ENCODE measurements around the gene FNDC5. TPM values are rescaled to one million over a fixed set of nuclear protein-coding genes. Genes with fewer than 3 reads are reported as not detected.
A peak's percentile ranks its signal among the peaks of the same experiment; 100 is the strongest.

Gene FNDC5
- total RNA-seq, 1 donor from 2014 or later: 2.0 TPM

GRCh38 chr1:32878183-32878582, 7.5 kb upstream of the FNDC5 start:
- Mint-ChIP-seq H3K9me3 (ENCODE audit: unreplicated experiment) (no peaks in the 10 kb centered on the region), H3K4me1 (ENCODE audit: unreplicated experiment) (peaks cover 11% of the 10 kb centered on the region), H3K27me3 (ENCODE audit: unreplicated experiment) (peaks cover 19% of the 10 kb centered on the region), H3K4me3 (ENCODE audit: unreplicated experiment) (no peak overlapping the region), H3K36me3 (ENCODE audit: unreplicated experiment) (no peaks in the 10 kb centered on the region), H3K27ac (ENCODE audit: unreplicated experiment) (no peak overlapping the region)
- no peak for TF ChIP-seq CTCF (IDR thresholded peaks at IDR 0.05)
- no peak for DNase-seq (ENCODE audit: extremely low spot score, unreplicated experiment)

GRCh38 chr1:32877211-32878110, 6.7 kb upstream of the FNDC5 start:
- no peak for DNase-seq (ENCODE audit: extremely low spot score, unreplicated experiment)
- no peak for TF ChIP-seq CTCF (IDR thresholded peaks at IDR 0.05)
- H3K4me3 Mint-ChIP-seq (ENCODE audit: unreplicated experiment): no peak overlapping the region
- H3K9me3 Mint-ChIP-seq (ENCODE audit: unreplicated experiment): no peaks in the 10 kb centered on the region
- peaks cover 16% of the 10 kb centered on the region for H3K4me1 Mint-ChIP-seq (ENCODE audit: unreplicated experiment)
- peaks cover 19% of the 10 kb centered on the region for H3K27me3 Mint-ChIP-seq (ENCODE audit: unreplicated experiment)
- H3K36me3 Mint-ChIP-seq (ENCODE audit: unreplicated experiment): no peaks in the 10 kb centered on the region
- H3K27ac Mint-ChIP-seq (ENCODE audit: unreplicated experiment): no peak overlapping the region

GRCh38 chr1:32876341-32877210, 5.9 kb upstream of the FNDC5 start:
- no peaks in the 10 kb centered on the region for H3K9me3 Mint-ChIP-seq (ENCODE audit: unreplicated experiment)
- TF ChIP-seq CTCF (IDR thresholded peaks at IDR 0.05): peak; percentile 66
- no peak overlapping the region for H3K27ac Mint-ChIP-seq (ENCODE audit: unreplicated experiment)
- peaks cover 24% of the 10 kb centered on the region for H3K4me1 Mint-ChIP-seq (ENCODE audit: unreplicated experiment)
- H3K4me3 Mint-ChIP-seq (ENCODE audit: unreplicated experiment): no peak overlapping the region
- DNase-seq (ENCODE audit: extremely low spot score, unreplicated experiment): no peak
- peaks cover 19% of the 10 kb centered on the region for H3K27me3 Mint-ChIP-seq (ENCODE audit: unreplicated experiment)
- H3K36me3 Mint-ChIP-seq (ENCODE audit: unreplicated experiment): no peaks in the 10 kb centered on the region

GRCh38 chr1:32874860-32875752, 4.4 kb upstream of the FNDC5 start:
- H3K4me3 Mint-ChIP-seq (ENCODE audit: unreplicated experiment): no peak overlapping the region
- H3K4me1 Mint-ChIP-seq (ENCODE audit: unreplicated experiment): peaks cover 31% of the 10 kb centered on the region
- no peaks in the 10 kb centered on the region for H3K36me3 Mint-ChIP-seq (ENCODE audit: unreplicated experiment)
- no peak for TF ChIP-seq CTCF (IDR thresholded peaks at IDR 0.05)
- no peak for DNase-seq (ENCODE audit: extremely low spot score, unreplicated experiment)
- H3K9me3 Mint-ChIP-seq (ENCODE audit: unreplicated experiment): no peaks in the 10 kb centered on the region
- peaks cover 19% of the 10 kb centered on the region for H3K27me3 Mint-ChIP-seq (ENCODE audit: unreplicated experiment)
- H3K27ac Mint-ChIP-seq (ENCODE audit: unreplicated experiment): no peak overlapping the region

Data from osteocyte (in vitro differentiated cells).